B cell (primary cell): ENCODE measurements around the gene TAGLN2. TPM values are rescaled to one million over a fixed set of nuclear protein-coding genes. Genes with fewer than 3 reads are reported as not detected.

Experiments
- ATAC-seq: fragments of 200-7000 bp; cut with Tn5 transposase; one replicate; pipeline ENCODE4 v1.10.0; 2021; ENCODE audit warnings: low read depth, mild to moderate bottlenecking, moderate number of reproducible peaks, moderate library complexity
- CTCF ChIA-PET: fragments of 350-600 bp; sonication (Branson Sonifier 250); formaldehyde crosslinking; loops from one replicate; lab custom pipeline; 2021; ENCODE audit warnings: antibody characterized with exemption, inconsistent platforms; lab: Charles Lee
- POLR2A ChIA-PET: fragments of 350-600 bp; sonication (Branson Sonifier 250); formaldehyde crosslinking; loops from one replicate; lab custom pipeline; 2021; ENCODE audit warnings: antibody characterized with exemption; lab: Charles Lee
- DNase-seq: peaks from one replicate; pipeline ENCODE4 v3.0.0; 2013
- H2AFZ ChIP-seq: 2 replicates; pipeline ENCODE4 v1.6.1; 2012; ENCODE audit warnings: mild to moderate bottlenecking, low read depth, low read length; ENCODE audit not compliant: insufficient read depth, poor library complexity, severe bottlenecking
- H3K27ac ChIP-seq, 2 donors: 1 replicate in 1 of 2; 2 replicates in 1 of 2; pipeline ENCODE4 v1.5.1; 2012 to 2013; ENCODE audit warnings: low read length in 2 of 2, mild to moderate bottlenecking in 2 of 2, moderate library complexity in 1 of 2
- H3K27me3 ChIP-seq, 4 experiments: fragments of 200-600 bp in 1 of 4; sonication (generic) in 1 of 4; replicated peaks in 1 of 4; 1 replicate in 2 of 4; 2 replicates in 2 of 4; pipeline versions ENCODE4 v1.6.1 to v1.7.0; 2013 to 2016; ENCODE audit warnings: low read length in 3 of 4, mild to moderate bottlenecking in 2 of 4, mixed read lengths in 1 of 4, moderate library complexity in 1 of 4; ENCODE audit not compliant: insufficient read depth in 4 of 4, control insufficient read depth in 3 of 4; ENCODE audit errors: control extremely low read depth in 1 of 4
- H3K36me3 ChIP-seq, 2 experiments: replicated peaks in 1 of 2; 1 replicate in 1 of 2; 2 replicates in 1 of 2; pipeline versions ENCODE4 v1.6.1 to v1.7.1; 2013; ENCODE audit warnings: low read length in 1 of 2; ENCODE audit not compliant: insufficient read depth in 2 of 2, control insufficient read depth in 1 of 2; ENCODE audit errors: control extremely low read depth in 1 of 2, extremely low read depth in 1 of 2
- H3K4me1 ChIP-seq, 2 donors: fragments of 200-600 bp in 1 of 2; sonication (generic) in 1 of 2; 1 replicate in 1 of 2; 2 replicates in 1 of 2; pipeline versions ENCODE4 v1.5.1 to v1.6.1; 2013 to 2017; ENCODE audit warnings: low read length in 2 of 2; ENCODE audit not compliant: control insufficient read depth in 2 of 2, insufficient read depth in 2 of 2
- H3K4me2 ChIP-seq: replicated peaks from 2 replicates; pipeline ENCODE3; 2012; ENCODE audit warnings: mild to moderate bottlenecking, low read depth, low read length; ENCODE audit not compliant: poor library complexity, severe bottlenecking
- H3K4me3 ChIP-seq, 5 experiments: fragments of 200-600 bp in 1 of 5; sonication (generic) in 1 of 5; 1 replicate in 3 of 5; 2 replicates in 2 of 5; pipeline versions ENCODE4 v1.5.1 to v1.7.0; 2011 to 2016; ENCODE audit warnings: low read length in 4 of 5, mild to moderate bottlenecking in 4 of 5, low read depth in 2 of 5, control low read depth in 1 of 5, moderate library complexity in 1 of 5; ENCODE audit not compliant: insufficient read depth in 1 of 5; ENCODE audit errors: control extremely low read depth in 1 of 5, extremely low read depth in 1 of 5
- H3K79me2 ChIP-seq: fragments of 200-600 bp; sonication (generic); one replicate; pipeline ENCODE4 v1.6.0; 2016; ENCODE audit warnings: low read length; ENCODE audit not compliant: control insufficient read depth, insufficient read depth
- H3K9ac ChIP-seq: fragments of 200-600 bp; sonication (generic); 2 replicates; pipeline ENCODE4 v1.6.1; 2017; ENCODE audit warnings: mild to moderate bottlenecking, low read length, moderate library complexity
- H3K9me3 ChIP-seq, 3 donors: one replicate each; pipeline versions ENCODE4 v1.6.1 to v1.7.1; 2013; ENCODE audit warnings: low read length in 2 of 3; ENCODE audit not compliant: control insufficient read depth in 2 of 3, insufficient read depth in 1 of 3; ENCODE audit errors: control extremely low read depth in 1 of 3
- H4K20me1 ChIP-seq: 2 replicates; pipeline ENCODE4 v1.6.0; 2012; ENCODE audit warnings: mild to moderate bottlenecking, low read length; ENCODE audit not compliant: insufficient read depth, control insufficient read depth, poor library complexity, severe bottlenecking
- H3K27ac Mint-ChIP-seq: one replicate; pipeline ENCODE4 v1.8.0; 2021; ENCODE audit warnings: mixed read lengths
- H3K27me3 Mint-ChIP-seq: one replicate; pipeline ENCODE4 v1.8.0; 2021; ENCODE audit warnings: mixed read lengths
- H3K4me1 Mint-ChIP-seq: one replicate; pipeline ENCODE4 v1.8.0; 2021; ENCODE audit warnings: mixed read lengths
- H3K4me3 Mint-ChIP-seq: one replicate; pipeline ENCODE4 v1.8.0; 2021; ENCODE audit warnings: mixed read lengths
- H3K9me3 Mint-ChIP-seq: one replicate; pipeline ENCODE4 v1.8.0; 2022; ENCODE audit warnings: mixed read lengths; ENCODE audit not compliant: insufficient read depth
- EZH2 ChIP-seq: IDR thresholded peaks from 2 replicates; pipeline ENCODE4 v1.6.1; 2012; ENCODE audit warnings: borderline replicate concordance, low read depth, mild to moderate bottlenecking, moderate library complexity, low read length; ENCODE audit not compliant: insufficient read depth, poor library complexity, severe bottlenecking
- WGBS: methylation state at CpG from one replicate; pipeline ENCODE4 v1.1.5; 2013; ENCODE audit warnings: missing lambda C conversion rate; ENCODE audit not compliant: insufficient coverage; 5-methylcytosine and 5-hydroxymethylcytosine counted together
- intact Hi-C: fragments of 100-400 bp; cut with micrococcal nuclease; formaldehyde crosslinking; loops from one replicate; pipeline ENCODE4 v1.10.0; 2022
- polyA plus RNA-seq: library from polyadenylated mRNA; depleted of rRNA; stranded (reverse); fragments of >200 nt; gene quantifications from 2 replicates; pipeline ENCODE4 v1.2.3, GENCODE V29; 2012
- total RNA-seq, 2 donors: library from RNA; stranded (reverse); fragments of 120-200 nt in 1 of 2; gene quantifications; 1 replicate in 1 of 2; 2 replicates in 1 of 2; pipeline versions ENCODE4 v1.2.3 to v1.2.4, GENCODE V29; 2013 to 2022
- TF ChIP-seq, protein P1 (sequence below): fragments of 200-600 bp; IDR thresholded peaks from one replicate; pipeline ENCODE4 v1.8.0; 2022; ENCODE audit warnings: antibody characterized with exemption, mild to moderate bottlenecking

TAGLN2 gene
- total and polyA plus RNA-seq, 2 donors (not counting 1 experiment from before 2014, with no cell fraction given) = 342 to 721 TPM

DNA sequence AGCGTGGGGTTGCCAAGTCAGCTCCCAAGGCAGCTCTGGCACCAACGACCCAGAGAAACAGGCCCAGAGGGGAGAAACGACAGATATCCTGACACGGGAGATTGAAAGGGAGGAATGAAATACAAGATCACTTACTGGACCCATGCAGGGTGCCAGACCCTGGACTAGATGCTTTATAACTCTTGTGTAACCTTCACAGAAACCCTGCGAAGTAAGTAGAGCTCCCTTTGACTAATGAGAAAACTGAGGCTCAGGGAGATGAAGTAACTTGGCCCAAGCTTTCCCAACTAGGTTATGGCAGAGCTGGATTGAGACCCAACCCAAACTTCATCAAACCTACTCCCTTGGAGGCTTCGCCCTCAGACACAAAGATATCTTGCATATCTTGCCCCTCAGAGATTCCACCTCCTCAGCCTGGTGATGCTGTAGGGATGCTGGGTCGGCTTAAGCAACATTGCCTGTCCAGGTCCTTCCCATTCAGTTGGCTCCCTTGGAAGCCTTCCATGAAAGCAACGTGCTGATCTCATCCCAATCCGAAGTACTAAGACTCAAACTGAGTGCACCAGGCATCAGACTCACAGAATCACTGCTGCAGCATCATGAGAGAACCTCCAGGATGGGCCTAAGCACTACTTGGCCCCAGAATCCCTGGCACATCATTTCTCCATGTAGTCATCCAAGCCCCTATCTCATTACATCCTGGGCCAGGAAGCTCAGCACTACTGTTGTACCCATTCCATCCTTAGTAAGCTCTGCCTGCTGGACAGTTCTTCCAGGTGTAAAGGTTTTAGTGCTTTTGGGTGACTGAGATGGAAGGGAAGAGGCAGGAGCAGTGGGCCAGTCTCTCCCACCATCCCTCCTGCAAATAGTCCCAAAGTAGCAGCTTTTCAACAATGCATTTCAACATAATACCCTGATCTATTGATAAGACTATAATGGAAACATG lies 21.2 kb upstream of the TAGLN2 start:
- Histone ChIP-seq H3K27me3 (peaks cover 0 to 34% (median 19%) of the 10 kb centered on the region in 4 experiments), H3K4me1 (peaks cover 15 to 18% of the 10 kb centered on the region in 2 donors), H3K36me3 (no peaks in the 10 kb centered on the region), H2AFZ (peak overlapping the region; percentile 55), H3K27ac (no peak overlapping the region), H4K20me1 (no peaks in the 10 kb centered on the region), H3K4me2 (peak overlapping the region; percentile 91), H3K4me3 (peak overlapping the region in 1 of 5 experiments; percentile 46), H3K9ac (no peak overlapping the region), H3K9me3 (no peaks in the 10 kb centered on the region), H3K79me2 (no peaks in the 10 kb centered on the region)
- no peak overlapping the region for H3K27ac Mint-ChIP-seq
- H3K27me3 Mint-ChIP-seq = peaks cover 46% of the 10 kb centered on the region
- TF ChIP-seq, protein P1, sequence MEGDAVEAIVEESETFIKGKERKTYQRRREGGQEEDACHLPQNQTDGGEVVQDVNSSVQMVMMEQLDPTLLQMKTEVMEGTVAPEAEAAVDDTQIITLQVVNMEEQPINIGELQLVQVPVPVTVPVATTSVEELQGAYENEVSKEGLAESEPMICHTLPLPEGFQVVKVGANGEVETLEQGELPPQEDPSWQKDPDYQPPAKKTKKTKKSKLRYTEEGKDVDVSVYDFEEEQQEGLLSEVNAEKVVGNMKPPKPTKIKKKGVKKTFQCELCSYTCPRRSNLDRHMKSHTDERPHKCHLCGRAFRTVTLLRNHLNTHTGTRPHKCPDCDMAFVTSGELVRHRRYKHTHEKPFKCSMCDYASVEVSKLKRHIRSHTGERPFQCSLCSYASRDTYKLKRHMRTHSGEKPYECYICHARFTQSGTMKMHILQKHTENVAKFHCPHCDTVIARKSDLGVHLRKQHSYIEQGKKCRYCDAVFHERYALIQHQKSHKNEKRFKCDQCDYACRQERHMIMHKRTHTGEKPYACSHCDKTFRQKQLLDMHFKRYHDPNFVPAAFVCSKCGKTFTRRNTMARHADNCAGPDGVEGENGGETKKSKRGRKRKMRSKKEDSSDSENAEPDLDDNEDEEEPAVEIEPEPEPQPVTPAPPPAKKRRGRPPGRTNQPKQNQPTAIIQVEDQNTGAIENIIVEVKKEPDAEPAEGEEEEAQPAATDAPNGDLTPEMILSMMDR = no peak
- no peak for TF ChIP-seq EZH2
- peak overlapping the region; percentile 60 for H3K4me3 Mint-ChIP-seq
- POLR2A ChIA-PET = interaction anchor here (0.9 to 1.1 kb wide), 3 partner anchors 9 to 25 kb away, joined by 3 read pairs; partner anchors contain the start of gene TAGLN2
- CTCF ChIA-PET = interaction anchor here (0.7 to 4.5 kb wide), 14 partner anchors 11 to 147 kb away, joined by 3 to 34 read pairs (median 4); partner anchors contain the start of genes FCRL6 and TAGLN2
- intact Hi-C loops = no loop called here
- 59% methylated on average over 5 of the region's 9 CpGs for WGBS
- ATAC-seq = no peak
- no peak for DNase-seq
- H3K4me1 Mint-ChIP-seq = peaks cover 15% of the 10 kb centered on the region
- H3K9me3 Mint-ChIP-seq = no peaks in the 10 kb centered on the region
